HEK293T (cell line): ENCODE results near the gene SPOUT1.
A peak's percentile ranks its signal among the peaks of the same experiment; 100 is the strongest.

Experiments
- CTBP1 ChIP-seq: fragments of 450-650 bp; IDR thresholded peaks from 2 replicates; pipeline ENCODE4 v1.6.1; 2016; ENCODE audit warnings: borderline replicate concordance
- ELF4 ChIP-seq: fragments of 450-650 bp; IDR thresholded peaks from 2 replicates; pipeline ENCODE4 v1.6.1; 2017; ENCODE audit warnings: antibody characterized with exemption
- FOXK2 ChIP-seq: fragments of 450-650 bp; IDR thresholded peaks from 2 replicates; pipeline ENCODE4 v1.6.1; 2016; ENCODE audit warnings: mild to moderate bottlenecking
- L3MBTL2 ChIP-seq: fragments of 450-650 bp; conservative IDR thresholded peaks from 2 replicates; pipeline ENCODE4 v1.6.1; 2016; ENCODE audit warnings: mild to moderate bottlenecking
- NFRKB ChIP-seq: fragments of 450-650 bp; IDR thresholded peaks from 2 replicates; pipeline ENCODE4 v1.6.1; 2016; ENCODE audit warnings: mild to moderate bottlenecking, moderate library complexity
- SP1 ChIP-seq: fragments of 450-650 bp; IDR thresholded peaks from 2 replicates; pipeline ENCODE4 v1.6.1; 2017
- TARDBP ChIP-seq: fragments of 450-650 bp; IDR thresholded peaks from 2 replicates; pipeline ENCODE4 v1.6.1; 2016
- ZNF384 ChIP-seq: fragments of 450-650 bp; IDR thresholded peaks from 2 replicates; pipeline ENCODE4 v1.6.1; 2016

GRCh38 chr9:128828267-128828666, 1.3 kb downstream of the SPOUT1 start:
- TF ChIP-seq ELF4 = no peak
- TF ChIP-seq ZNF384 = peak; percentile 71; the same call in 1 of the 2 replicates
- no peak for TF ChIP-seq NFRKB
- no peak for TF ChIP-seq FOXK2
- TF ChIP-seq L3MBTL2 = no peak
- TF ChIP-seq CTBP1 = no peak
- no peak for TF ChIP-seq TARDBP
- TF ChIP-seq SP1 = no peak
